GM18498 (cell line): ENCODE measurements around the gene CENPU.

Experiments
- ATAC-seq: cut with Tn5 transposase; IDR thresholded peaks from one replicate; pipeline ENCODE4 v1.9.1; 2021; ENCODE audit warnings: mild to moderate bottlenecking, moderate library complexity; ENCODE audit not compliant: unreplicated experiment

CENPU gene

GRCh38 chr4:184713887-184714286 lies 20.0 kb downstream of the CENPU start:
- ATAC-seq: no peak

DNA sequence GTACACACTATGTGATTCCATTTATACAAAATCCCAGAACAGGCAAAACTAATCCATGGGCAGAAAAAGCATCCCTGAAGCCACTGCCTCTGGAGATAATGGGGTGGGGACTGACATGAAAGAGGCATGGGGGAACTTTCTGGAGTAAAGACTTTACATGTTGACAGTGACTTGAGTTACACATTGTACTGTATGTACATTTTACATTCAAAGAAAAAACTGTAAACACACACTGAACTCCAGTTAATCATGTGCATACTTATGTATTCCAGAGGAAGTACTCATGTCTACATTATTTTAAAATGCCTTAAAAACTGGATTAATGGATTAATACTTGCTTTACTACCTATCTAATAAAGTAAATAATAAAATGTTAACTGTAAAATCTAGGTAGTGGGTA lies 21.6 kb downstream of the CENPU start:
- no peak for ATAC-seq

- ATAC-seq: no peak
These were observed 27.4 kb downstream of the CENPU start for GRCh38 chr4:184706453-184706852.

GRCh38 chr4:184705692-184706091 lies 28.2 kb downstream of the CENPU start:
- no peak for ATAC-seq

GRCh38 chr4:184702114-184702513 lies 31.8 kb downstream of the CENPU start:
- ATAC-seq: no peak

- no peak for ATAC-seq
These were observed 34.0 kb downstream of the CENPU start for GRCh38 chr4:184699941-184700340.

- ATAC-seq: no peak
These were observed 35.9 kb downstream of the CENPU start for GRCh38 chr4:184697956-184698355.

DNA sequence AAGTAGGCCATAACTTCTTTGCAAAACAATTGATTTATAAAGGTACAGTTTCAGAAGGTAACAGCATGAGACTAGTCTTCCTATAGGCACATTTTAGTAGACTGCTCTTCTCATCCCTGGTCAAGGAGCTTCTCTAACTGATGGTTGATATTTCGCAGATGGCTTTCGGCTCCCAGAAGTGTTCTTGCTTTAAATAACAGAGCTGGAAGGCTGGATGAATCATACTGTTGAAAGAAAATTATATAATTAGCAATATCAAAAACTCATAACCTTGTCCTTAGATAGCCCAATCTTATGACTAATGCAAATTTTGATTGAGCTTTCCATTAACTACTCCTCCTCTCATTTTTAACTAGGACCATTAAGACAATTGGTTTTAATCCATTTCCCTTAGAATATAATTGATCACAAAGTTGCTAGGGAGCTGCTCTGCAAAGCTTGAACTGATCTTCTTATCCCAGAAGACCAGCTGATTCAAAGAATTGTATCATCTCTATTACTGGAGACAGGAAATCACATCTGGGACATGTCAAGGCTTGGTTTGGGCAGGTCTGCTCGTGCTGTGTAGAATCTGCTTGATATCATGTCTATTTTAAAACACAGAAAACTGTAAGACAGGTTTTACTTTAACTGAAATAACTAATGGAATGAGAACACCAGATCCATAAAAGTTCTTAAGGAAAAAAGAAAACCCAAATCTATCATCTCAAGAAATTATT lies 38.6 kb downstream of the CENPU start:
- no peak for ATAC-seq

- ATAC-seq: no peak
These were observed 39.4 kb downstream of the CENPU start for GRCh38 chr4:184694412-184694956.

- no peak for ATAC-seq
These were observed 40.8 kb downstream of the CENPU start for GRCh38 chr4:184693056-184693455.

DNA sequence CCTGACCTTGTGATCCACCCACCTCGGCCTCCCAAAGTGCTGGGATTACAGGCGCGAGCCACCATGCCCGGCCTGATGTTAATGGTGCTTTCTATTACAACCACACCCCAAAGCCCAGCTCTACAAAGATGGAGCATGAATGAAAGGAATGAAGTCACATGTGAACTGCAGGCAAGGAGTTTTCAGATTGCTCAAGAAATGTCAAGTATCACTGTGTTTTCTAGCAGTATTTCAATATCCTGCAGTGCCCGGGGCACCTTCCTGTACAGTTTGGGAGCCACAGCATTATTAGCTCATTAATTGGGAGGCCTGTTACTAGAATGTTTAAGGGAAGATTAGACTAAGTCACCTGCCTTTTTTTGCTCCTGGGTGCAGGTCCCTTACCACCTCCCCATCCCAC lies 44.2 kb downstream of the CENPU start:
- ATAC-seq: no peak

- no peak for ATAC-seq
These were observed 45.4 kb downstream of the CENPU start for GRCh38 chr4:184688447-184688846.

DNA sequence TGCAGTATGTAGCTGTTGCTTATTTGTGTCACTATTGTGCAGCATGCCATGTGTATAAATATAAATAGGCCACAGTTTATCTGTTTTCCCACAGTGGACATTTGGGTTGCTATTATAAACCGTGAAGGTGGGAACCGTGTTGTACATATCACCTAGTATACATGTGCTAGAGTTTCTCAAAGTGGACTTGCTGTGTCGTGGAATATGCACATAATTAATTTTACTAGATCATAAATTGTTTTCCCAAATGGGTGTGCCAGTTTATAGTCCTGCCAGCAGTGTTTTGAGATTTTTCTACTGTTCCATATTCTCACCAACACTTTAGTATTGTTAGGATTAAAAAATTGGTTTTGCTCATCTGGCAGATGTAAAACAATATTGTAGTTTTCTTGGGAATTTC lies 45.9 kb downstream of the CENPU start:
- ATAC-seq: no peak

DNA sequence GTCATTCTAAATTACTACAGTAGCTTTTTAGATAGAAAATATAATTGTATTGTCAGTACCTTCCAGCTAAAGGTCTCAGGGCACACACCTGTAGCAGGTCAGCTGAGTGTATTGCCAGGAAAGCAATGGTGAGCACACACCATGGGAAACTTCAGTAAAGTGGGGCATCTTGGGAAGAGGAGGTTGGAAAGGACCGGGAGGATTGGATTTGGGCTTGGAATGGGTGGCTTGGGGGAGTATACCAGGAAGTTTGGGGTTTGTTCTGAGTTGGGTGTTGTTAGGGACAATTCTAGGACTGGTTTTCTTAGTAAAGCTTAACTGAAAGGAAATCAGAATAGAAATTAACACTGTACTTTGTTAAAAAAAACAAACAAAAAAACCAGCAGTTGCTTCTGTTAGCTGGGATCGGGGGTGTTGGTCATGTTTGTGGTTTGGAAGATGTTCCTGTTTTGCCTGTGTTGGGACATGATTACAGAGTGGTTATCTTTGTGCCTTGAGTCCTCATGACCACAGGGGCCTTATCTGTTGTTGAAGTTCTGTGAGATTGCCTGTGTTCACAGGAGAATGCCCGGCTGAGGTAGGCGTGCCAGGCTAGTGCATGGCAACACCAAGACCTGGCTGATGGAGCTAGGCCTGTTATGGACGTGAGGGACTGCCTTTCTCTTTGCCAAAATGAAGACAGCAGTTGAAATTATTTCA lies 49.3 kb downstream of the CENPU start:
- no peak for ATAC-seq

GRCh38 chr4:184681916-184682315 lies 52.0 kb downstream of the CENPU start:
- ATAC-seq: no peak

DNA sequence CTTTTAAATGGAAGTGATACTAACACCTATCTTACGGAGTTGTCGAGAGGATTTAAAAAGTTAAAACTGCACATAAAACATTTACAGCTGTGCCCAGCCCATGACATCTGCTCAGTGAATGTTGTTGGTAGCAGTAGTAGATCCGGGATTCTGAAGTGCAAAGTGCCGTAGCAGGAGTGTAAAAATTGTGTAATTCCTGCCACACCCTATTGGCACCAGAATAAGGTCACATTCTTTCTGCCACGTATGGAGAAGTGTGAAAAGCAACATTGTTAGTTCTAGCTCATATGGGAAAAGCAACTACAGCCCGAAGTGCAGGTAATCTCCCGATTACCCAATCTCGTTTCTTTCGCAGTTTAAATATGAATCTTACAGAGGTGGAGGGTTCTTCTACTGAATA lies 53.2 kb downstream of the CENPU start:
- no peak for ATAC-seq

- no peak for ATAC-seq
These were observed 57.9 kb downstream of the CENPU start for GRCh38 chr4:184675821-184676492.

DNA sequence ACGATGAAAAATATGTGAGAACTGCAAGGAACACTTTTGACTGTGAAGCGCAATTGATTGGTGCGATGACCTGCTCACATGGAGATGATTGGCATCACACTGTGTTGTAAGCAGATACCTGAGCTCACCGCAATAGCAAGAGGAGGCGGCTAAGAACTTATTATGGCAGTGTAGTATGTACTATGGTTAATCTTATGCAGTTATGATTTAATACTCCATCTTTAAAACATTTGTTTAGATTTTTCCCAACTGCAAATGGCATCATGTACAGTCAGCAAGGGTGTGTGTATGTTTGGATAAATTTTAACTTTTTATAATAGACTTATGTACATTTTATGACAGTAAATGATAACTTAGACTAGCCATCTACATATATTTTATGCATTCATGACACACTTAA lies 58.9 kb downstream of the CENPU start:
- no peak for ATAC-seq

DNA sequence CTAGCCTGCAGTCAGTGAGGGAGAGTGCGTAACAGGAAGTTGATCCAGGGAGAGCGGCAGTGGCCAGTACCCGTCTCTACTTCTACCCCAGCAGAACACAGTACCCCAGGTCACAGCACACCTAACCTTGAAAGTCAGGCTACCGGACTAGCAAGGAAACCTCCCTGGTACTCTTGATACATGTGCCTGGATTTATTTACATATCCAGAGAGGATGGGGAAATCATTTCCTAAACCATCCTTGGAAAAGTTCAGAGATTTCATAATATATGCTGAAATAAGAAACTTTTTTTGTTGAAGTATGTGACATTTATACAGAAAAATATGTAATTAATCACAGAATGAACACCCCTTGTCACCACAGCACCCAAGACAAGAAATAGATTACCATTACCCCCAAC lies 59.9 kb downstream of the CENPU start:
- no peak for ATAC-seq

DNA sequence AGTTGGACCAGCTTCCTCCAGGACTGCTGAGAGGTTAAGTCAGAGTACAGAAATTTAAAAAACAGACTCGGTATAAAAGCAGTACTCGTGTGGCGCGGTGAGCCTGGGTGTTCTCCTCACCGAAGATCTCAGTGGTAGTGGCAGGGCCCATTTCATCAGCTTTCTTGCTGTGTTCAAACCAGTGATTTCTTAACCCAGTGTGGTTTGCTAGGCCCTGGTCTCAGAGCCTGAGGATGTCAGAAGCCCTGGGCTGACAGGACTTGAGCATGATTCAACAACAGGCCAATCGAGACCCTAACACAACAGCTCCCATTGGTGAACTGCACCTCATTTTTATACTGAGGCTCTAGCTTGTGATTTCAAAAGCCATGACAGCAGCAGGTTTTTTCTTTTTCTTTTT lies 61.2 kb downstream of the CENPU start:
- no peak for ATAC-seq

GRCh38 chr4:184671101-184671500 lies 62.8 kb downstream of the CENPU start:
- ATAC-seq: no peak

GRCh38 chr4:184669251-184669650 lies 64.6 kb downstream of the CENPU start:
- ATAC-seq: no peak
